ENCODE results near the gene TNFSF10.

DNA sequence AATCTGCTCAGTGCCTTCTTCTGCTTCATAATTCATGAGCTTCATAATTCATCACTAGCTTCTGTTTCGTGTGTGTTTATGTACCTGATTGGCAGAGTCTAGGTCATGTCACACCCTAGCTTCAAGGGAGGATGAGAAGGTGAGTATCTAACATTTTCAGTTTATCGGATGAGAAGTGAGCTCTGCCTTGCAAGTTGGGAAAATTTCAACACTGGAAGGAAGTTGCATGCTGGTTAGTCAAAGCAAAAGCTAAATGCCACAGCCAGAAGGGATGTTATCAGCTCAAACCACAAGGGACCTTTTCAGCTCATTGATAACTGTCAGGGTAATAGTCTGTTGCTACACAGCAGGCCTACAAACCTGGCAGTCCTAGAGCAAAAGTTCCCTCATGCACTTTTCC, 7.3 kb upstream of the TNFSF10 start:
- TF ChIP-seq, protein P1, sequence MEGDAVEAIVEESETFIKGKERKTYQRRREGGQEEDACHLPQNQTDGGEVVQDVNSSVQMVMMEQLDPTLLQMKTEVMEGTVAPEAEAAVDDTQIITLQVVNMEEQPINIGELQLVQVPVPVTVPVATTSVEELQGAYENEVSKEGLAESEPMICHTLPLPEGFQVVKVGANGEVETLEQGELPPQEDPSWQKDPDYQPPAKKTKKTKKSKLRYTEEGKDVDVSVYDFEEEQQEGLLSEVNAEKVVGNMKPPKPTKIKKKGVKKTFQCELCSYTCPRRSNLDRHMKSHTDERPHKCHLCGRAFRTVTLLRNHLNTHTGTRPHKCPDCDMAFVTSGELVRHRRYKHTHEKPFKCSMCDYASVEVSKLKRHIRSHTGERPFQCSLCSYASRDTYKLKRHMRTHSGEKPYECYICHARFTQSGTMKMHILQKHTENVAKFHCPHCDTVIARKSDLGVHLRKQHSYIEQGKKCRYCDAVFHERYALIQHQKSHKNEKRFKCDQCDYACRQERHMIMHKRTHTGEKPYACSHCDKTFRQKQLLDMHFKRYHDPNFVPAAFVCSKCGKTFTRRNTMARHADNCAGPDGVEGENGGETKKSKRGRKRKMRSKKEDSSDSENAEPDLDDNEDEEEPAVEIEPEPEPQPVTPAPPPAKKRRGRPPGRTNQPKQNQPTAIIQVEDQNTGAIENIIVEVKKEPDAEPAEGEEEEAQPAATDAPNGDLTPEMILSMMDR (conservative IDR thresholded peaks at IDR 0.05), result no peak
- TF ChIP-seq EZH2 (IDR thresholded peaks at IDR 0.05; ENCODE audit: low read depth), result no peak
